PC-9 (cell line): ENCODE results near the gene RAB36. TPM values are rescaled to one million over a fixed set of nuclear protein-coding genes. Genes with fewer than 3 reads are reported as not detected.

Source experiments
- BruUV-seq: library from RNA; stranded (reverse); fragments of 400-500 nt; replicated peaks from 2 replicates; lab custom pipeline; 2021; lab: Mats Ljungman, UMichigan
- CTCF ChIA-PET: fragments of 300-600 bp; sonication (Branson Sonifier 250); formaldehyde crosslinking; loops from one replicate; lab custom pipeline; 2022; ENCODE audit warnings: antibody characterized with exemption; lab: Charles Lee
- POLR2A ChIA-PET: fragments of 300-600 bp; sonication (Branson Sonifier 250); formaldehyde crosslinking; loops from one replicate; lab custom pipeline; 2022; ENCODE audit warnings: antibody characterized with exemption; ENCODE audit not compliant: unreplicated experiment; lab: Charles Lee
- DNase-seq, 2 experiments: peaks; one replicate each; pipeline versions ENCODE4 v3.0.0 to v3.0.0-alpha.2; 2015 to 2022; ENCODE audit warnings: mixed read lengths in 1 of 2
- H2AFZ ChIP-seq: fragments of 200-600 bp; sonication (generic); 2 replicates; pipeline ENCODE4 v1.8.1; 2017; ENCODE audit warnings: antibody characterized with exemption
- H3F3A ChIP-seq: fragments of 200-600 bp; sonication (generic); 2 replicates; pipeline ENCODE4 v1.8.1; 2017; ENCODE audit warnings: antibody characterized with exemption, mild to moderate bottlenecking, low read depth; ENCODE audit not compliant: insufficient read depth
- H3K27ac ChIP-seq: fragments of 200-600 bp; sonication (generic); 2 replicates; pipeline ENCODE4 v1.6.1; 2016; ENCODE audit warnings: mixed run types
- H3K27me3 ChIP-seq: fragments of 200-600 bp; sonication (generic); 2 replicates; pipeline ENCODE4 v1.6.1; 2016; ENCODE audit warnings: low read depth, mixed run types; ENCODE audit not compliant: insufficient read depth
- H3K36me3 ChIP-seq: fragments of 200-600 bp; sonication (generic); 2 replicates; pipeline ENCODE4 v1.6.1; 2016; ENCODE audit warnings: low read depth, mixed run types
- H3K4me1 ChIP-seq: fragments of 200-600 bp; sonication (generic); replicated peaks from 2 replicates; pipeline ENCODE4 v1.6.1; 2016; ENCODE audit warnings: mixed run types; ENCODE audit not compliant: insufficient read depth
- H3K4me2 ChIP-seq: fragments of 200-600 bp; sonication (generic); 2 replicates; pipeline ENCODE4 v1.6.1; 2017; ENCODE audit warnings: mixed run types
- H3K4me3 ChIP-seq: fragments of 200-600 bp; sonication (generic); 2 replicates; pipeline ENCODE4 v1.6.1; 2016; ENCODE audit warnings: mixed run types
- H3K79me2 ChIP-seq: fragments of 200-600 bp; sonication (generic); 2 replicates; pipeline ENCODE4 v1.6.1; 2017; ENCODE audit warnings: low read depth, mixed run types
- H3K9me2 ChIP-seq: fragments of 200-600 bp; sonication (generic); 2 replicates; pipeline ENCODE4 v1.8.1; 2017; ENCODE audit warnings: mild to moderate bottlenecking; ENCODE audit not compliant: insufficient read depth
- H3K9me3 ChIP-seq: fragments of 200-600 bp; sonication (generic); 2 replicates; pipeline ENCODE4 v1.8.1; 2016; ENCODE audit warnings: low read depth; ENCODE audit not compliant: insufficient read depth
- H4K20me1 ChIP-seq: fragments of 200-600 bp; sonication (generic); 2 replicates; pipeline ENCODE4 v1.8.1; 2017; ENCODE audit not compliant: insufficient read depth
- CTCF ChIP-seq: fragments of 200-600 bp; sonication (generic); conservative IDR thresholded peaks from 2 replicates; pipeline ENCODE4 v1.6.1; 2017; ENCODE audit warnings: mixed run types, antibody characterized with exemption, mild to moderate bottlenecking, moderate library complexity
- EZH2 ChIP-seq: fragments of 200-600 bp; sonication (generic); IDR thresholded peaks from 2 replicates; pipeline ENCODE4 v1.8.0; 2017; ENCODE audit warnings: antibody characterized with exemption, low read depth
- intact Hi-C: fragments of 100-400 bp; cut with micrococcal nuclease; formaldehyde crosslinking; loops from one replicate; pipeline ENCODE4 v1.10.0; 2022; ENCODE audit not compliant: unreplicated experiment
- total RNA-seq: library from RNA; stranded (reverse); gene quantifications from 2 replicates; pipeline ENCODE4 v1.2.3, GENCODE V29; 2021

Gene RAB36
- total RNA-seq, 1 experiment from 2014 or later: 6.8 TPM

GRCh38 chr22:23119494-23120414 lies 25.5 kb upstream of the RAB36 start:
- Histone ChIP-seq H3K27ac (no peak overlapping the region), H2AFZ (no peak overlapping the region), H3K4me2 (no peak overlapping the region), H3K9me3 (no peaks in the 10 kb centered on the region), H3K79me2 (no peaks in the 10 kb centered on the region), H3K9me2 (no peaks in the 10 kb centered on the region), H3K4me3 (no peak overlapping the region), H4K20me1 (no peaks in the 10 kb centered on the region), H3K4me1 (no peaks in the 10 kb centered on the region), H3F3A (no peaks in the 10 kb centered on the region), H3K36me3 (no peaks in the 10 kb centered on the region), H3K27me3 (peaks cover 28% of the 10 kb centered on the region)
- POLR2A ChIA-PET: no interaction called here
- CTCF ChIA-PET: no interaction called here
- no TSS peak for BruUV-seq
- TF ChIP-seq CTCF (no peak), EZH2 (no peak)
- intact Hi-C loops: loop anchor here (10.0 kb wide), 1 partner anchor 535 kb away; no protein-coding TSS in a partner anchor
- no peak for DNase-seq

DNA sequence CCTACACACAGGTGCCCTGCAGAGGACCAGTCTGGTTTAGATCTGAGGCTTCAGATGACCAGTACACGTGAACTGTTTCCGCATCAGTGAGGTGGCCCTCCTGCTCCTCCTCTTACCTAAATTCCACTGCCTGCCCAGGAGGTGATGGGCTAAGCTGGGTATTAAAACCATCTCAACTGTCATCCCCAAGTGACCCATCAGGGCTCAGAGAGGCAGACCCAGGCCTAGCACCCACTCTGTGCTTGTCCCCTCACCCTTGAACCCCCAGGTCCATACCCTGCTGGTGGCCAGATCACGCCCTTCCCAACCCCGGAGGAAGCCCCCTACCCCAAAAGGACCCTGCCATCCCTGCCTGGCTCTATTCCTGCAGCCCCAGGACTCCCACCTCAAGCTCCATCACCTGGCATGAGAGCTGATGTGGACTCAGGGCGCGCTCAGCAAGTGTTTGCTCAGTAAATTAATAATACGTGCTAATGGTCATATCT lies 24.8 kb upstream of the RAB36 start:
- CTCF ChIA-PET: no interaction called here

DNA sequence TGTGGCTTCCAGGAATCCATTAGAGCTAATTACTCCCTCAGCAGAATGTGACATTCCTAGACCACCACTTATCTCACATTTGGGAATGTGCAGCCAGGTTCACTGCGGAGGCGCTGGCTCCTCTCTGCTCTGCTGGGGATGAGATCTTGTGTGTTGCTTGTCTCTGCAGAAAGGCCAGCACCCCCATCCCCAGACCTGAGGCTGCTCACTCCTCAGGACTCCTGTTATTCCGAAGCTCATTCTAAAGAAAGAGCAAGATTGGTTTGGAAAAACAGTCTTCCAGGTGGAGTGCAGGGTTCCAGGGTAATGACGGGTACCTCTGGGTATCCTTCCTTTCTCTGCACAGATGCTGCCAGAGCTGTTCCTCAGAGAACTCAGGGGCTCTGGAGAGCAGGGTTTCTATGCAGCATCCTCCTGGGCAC lies 24.3 kb upstream of the RAB36 start:
- H2AFZ ChIP-seq: no peak overlapping the region
- no peak for DNase-seq
- H3K27me3 ChIP-seq: peaks cover 24% of the 10 kb centered on the region
- no peak overlapping the region for H3K27ac ChIP-seq
- POLR2A ChIA-PET: no interaction called here
- H4K20me1 ChIP-seq: no peaks in the 10 kb centered on the region
- H3K9me3 ChIP-seq: no peaks in the 10 kb centered on the region
- no peak overlapping the region for H3K4me2 ChIP-seq
- H3K4me1 ChIP-seq: no peaks in the 10 kb centered on the region
- intact Hi-C loops: loop anchor here (10.0 kb wide), 1 partner anchor 536 kb away; no protein-coding TSS in a partner anchor
- H3K79me2 ChIP-seq: no peaks in the 10 kb centered on the region
- CTCF ChIA-PET: no interaction called here
- H3K4me3 ChIP-seq: no peak overlapping the region
- no peaks in the 10 kb centered on the region for H3K36me3 ChIP-seq
- no peaks in the 10 kb centered on the region for H3F3A ChIP-seq
- no peaks in the 10 kb centered on the region for H3K9me2 ChIP-seq
- no peak for TF ChIP-seq CTCF
- no peak for TF ChIP-seq EZH2
- no TSS peak for BruUV-seq

More for the DNA sequence above, 24.8 kb upstream of the RAB36 start:
- no peaks in the 10 kb centered on the region for H3F3A ChIP-seq
- no peaks in the 10 kb centered on the region for H3K9me3 ChIP-seq
- H4K20me1 ChIP-seq: no peaks in the 10 kb centered on the region
- no peak for TF ChIP-seq EZH2
- TF ChIP-seq CTCF: no peak
- H3K4me1 ChIP-seq: no peaks in the 10 kb centered on the region
- no peak for DNase-seq
- intact Hi-C loops: loop anchor here (10.0 kb wide), 1 partner anchor 536 kb away; no protein-coding TSS in a partner anchor
- POLR2A ChIA-PET: no interaction called here
- H3K9me2 ChIP-seq: no peaks in the 10 kb centered on the region
- no peaks in the 10 kb centered on the region for H3K36me3 ChIP-seq
- no peak overlapping the region for H3K27ac ChIP-seq
- no peak overlapping the region for H3K4me2 ChIP-seq
- no peak overlapping the region for H2AFZ ChIP-seq
- no peak overlapping the region for H3K4me3 ChIP-seq
- H3K27me3 ChIP-seq: peaks cover 24% of the 10 kb centered on the region
- no TSS peak for BruUV-seq
- H3K79me2 ChIP-seq: no peaks in the 10 kb centered on the region
